ENCODE results near the gene HSD17B7. TPM values are rescaled to one million over a fixed set of nuclear protein-coding genes. Genes with fewer than 3 reads are reported as not detected.
"Not testable (repeated sequence)": the region's sequence is repeated elsewhere in the genome, so short reads cannot be mapped to it uniquely, and the experiment has no call there.

The HSD17B7 gene
- total RNA-seq, 1 experiment from 2014 or later: 32.0 TPM

- ChIA-PET POLR2A (ENCODE audit: unreplicated experiment) (no interaction called here), CTCF (no interaction called here)
- intact Hi-C loops (cut with micrococcal nuclease; ENCODE audit: unreplicated experiment): no loop called here
- no peak overlapping the region for H3K27ac ChIP-seq
- no peaks in the 10 kb centered on the region for H3K27me3 ChIP-seq (ENCODE audit: insufficient read depth, low read depth)
- no peaks in the 10 kb centered on the region for H3K79me2 ChIP-seq (ENCODE audit: low read depth)
- no peak overlapping the region for H3K4me2 ChIP-seq
- no peaks in the 10 kb centered on the region for H3F3A ChIP-seq (ENCODE audit: insufficient read depth, low read depth)
- TF ChIP-seq, protein P1, sequence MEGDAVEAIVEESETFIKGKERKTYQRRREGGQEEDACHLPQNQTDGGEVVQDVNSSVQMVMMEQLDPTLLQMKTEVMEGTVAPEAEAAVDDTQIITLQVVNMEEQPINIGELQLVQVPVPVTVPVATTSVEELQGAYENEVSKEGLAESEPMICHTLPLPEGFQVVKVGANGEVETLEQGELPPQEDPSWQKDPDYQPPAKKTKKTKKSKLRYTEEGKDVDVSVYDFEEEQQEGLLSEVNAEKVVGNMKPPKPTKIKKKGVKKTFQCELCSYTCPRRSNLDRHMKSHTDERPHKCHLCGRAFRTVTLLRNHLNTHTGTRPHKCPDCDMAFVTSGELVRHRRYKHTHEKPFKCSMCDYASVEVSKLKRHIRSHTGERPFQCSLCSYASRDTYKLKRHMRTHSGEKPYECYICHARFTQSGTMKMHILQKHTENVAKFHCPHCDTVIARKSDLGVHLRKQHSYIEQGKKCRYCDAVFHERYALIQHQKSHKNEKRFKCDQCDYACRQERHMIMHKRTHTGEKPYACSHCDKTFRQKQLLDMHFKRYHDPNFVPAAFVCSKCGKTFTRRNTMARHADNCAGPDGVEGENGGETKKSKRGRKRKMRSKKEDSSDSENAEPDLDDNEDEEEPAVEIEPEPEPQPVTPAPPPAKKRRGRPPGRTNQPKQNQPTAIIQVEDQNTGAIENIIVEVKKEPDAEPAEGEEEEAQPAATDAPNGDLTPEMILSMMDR (conservative IDR thresholded peaks at IDR 0.05): no peak
- no peak for TF ChIP-seq EZH2 (IDR thresholded peaks at IDR 0.05; ENCODE audit: low read depth)
- no peak overlapping the region for H2AFZ ChIP-seq
- DNase-seq: no peak
- no peaks in the 10 kb centered on the region for H3K36me3 ChIP-seq (ENCODE audit: low read depth)
- H4K20me1 ChIP-seq (ENCODE audit: insufficient read depth): no peaks in the 10 kb centered on the region
- no TSS peak for BruUV-seq (replicated peaks)
- no peaks in the 10 kb centered on the region for H3K4me1 ChIP-seq (replicated peaks; ENCODE audit: insufficient read depth)
- no peaks in the 10 kb centered on the region for H3K9me3 ChIP-seq (ENCODE audit: insufficient read depth, low read depth)
- H3K9me2 ChIP-seq (ENCODE audit: insufficient read depth): no peaks in the 10 kb centered on the region
- H3K4me3 ChIP-seq: no peak overlapping the region
Observed at GRCh38 chr1:162782671-162783070, 7.8 kb upstream of the HSD17B7 start.

GRCh38 chr1:162784926-162785325, 5.6 kb upstream of the HSD17B7 start:
- H3K9me3 ChIP-seq (ENCODE audit: insufficient read depth, low read depth): not testable (repeated sequence)

DNA sequence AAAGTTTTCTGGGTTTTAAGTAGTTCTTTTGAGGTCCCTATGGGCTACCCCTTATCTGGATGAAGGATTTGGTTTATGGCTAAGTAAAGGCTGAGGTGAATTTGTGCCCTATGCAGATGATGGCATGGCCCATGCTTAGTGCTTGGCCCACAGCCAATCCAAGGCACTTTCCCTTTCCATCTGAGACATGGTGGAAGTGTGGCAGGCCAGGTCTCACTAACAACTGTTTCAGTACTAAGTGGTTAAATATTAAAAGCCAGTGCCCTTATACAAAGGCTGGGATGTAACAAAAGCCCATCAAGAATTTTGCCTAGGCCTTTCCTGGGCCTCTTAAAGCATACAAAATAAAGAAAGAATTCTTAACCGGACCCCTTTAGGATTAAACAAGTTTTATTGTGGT, 1.7 kb upstream of the HSD17B7 start:
- H3K36me3 ChIP-seq (ENCODE audit: low read depth); H3K4me2 ChIP-seq; H3K4me1 ChIP-seq (replicated peaks; ENCODE audit: insufficient read depth); H3K79me2 ChIP-seq (ENCODE audit: low read depth); BruUV-seq (replicated peaks); H4K20me1 ChIP-seq (ENCODE audit: insufficient read depth); H3K4me3 ChIP-seq; H3F3A ChIP-seq (ENCODE audit: insufficient read depth, low read depth); H2AFZ ChIP-seq; H3K9me2 ChIP-seq (ENCODE audit: insufficient read depth); POLR2A ChIA-PET (ENCODE audit: unreplicated experiment); H3K9me3 ChIP-seq (ENCODE audit: insufficient read depth, low read depth); intact Hi-C loops (cut with micrococcal nuclease; ENCODE audit: unreplicated experiment); CTCF ChIA-PET; H3K27ac ChIP-seq; DNase-seq; H3K27me3 ChIP-seq (ENCODE audit: insufficient read depth, low read depth): not testable (repeated sequence)

More at GRCh38 chr1:162784926-162785325, 5.6 kb upstream of the HSD17B7 start:
- BruUV-seq (replicated peaks); H2AFZ ChIP-seq; H3F3A ChIP-seq (ENCODE audit: insufficient read depth, low read depth); H3K36me3 ChIP-seq (ENCODE audit: low read depth); CTCF ChIA-PET; intact Hi-C loops (cut with micrococcal nuclease; ENCODE audit: unreplicated experiment); H3K27me3 ChIP-seq (ENCODE audit: insufficient read depth, low read depth); H3K79me2 ChIP-seq (ENCODE audit: low read depth); DNase-seq; H3K27ac ChIP-seq; H3K4me1 ChIP-seq (replicated peaks; ENCODE audit: insufficient read depth); H4K20me1 ChIP-seq (ENCODE audit: insufficient read depth); H3K4me2 ChIP-seq; POLR2A ChIA-PET (ENCODE audit: unreplicated experiment); H3K4me3 ChIP-seq; H3K9me2 ChIP-seq (ENCODE audit: insufficient read depth): not testable (repeated sequence)

DNA sequence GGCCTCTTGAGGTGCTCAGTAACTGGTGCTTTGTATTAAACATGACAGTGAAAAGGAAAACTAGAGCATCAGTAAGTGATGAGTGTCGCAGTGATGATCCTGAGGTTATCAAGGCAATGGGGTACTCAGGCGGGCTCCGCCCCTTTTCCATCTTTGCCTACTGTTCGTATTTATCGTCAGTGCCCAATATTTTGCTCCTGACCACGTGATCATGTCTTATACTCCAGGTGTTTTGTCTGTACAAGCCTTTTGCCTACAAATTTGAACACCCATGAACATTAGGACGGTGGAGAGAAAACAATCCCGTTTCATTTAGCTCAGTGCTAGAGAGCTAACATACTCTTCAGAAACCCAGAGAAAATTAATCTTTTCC, 469 bp downstream of the HSD17B7 start:
- Histone ChIP-seq H3K27ac (0 out of 2 replicates have a peak overlapping the region, but pooled peaks have one; percentile 37), H3K4me3 (peak overlapping the region; percentile 60; the same call in 1 of the 2 replicates), H2AFZ (peak overlapping the region; percentile 74; the same call in 1 of the 2 replicates), H3K4me2 (peak overlapping the region; percentile 76)
- H3K27me3 ChIP-seq (ENCODE audit: insufficient read depth, low read depth); H3K36me3 ChIP-seq (ENCODE audit: low read depth); POLR2A ChIA-PET (ENCODE audit: unreplicated experiment); intact Hi-C loops (cut with micrococcal nuclease; ENCODE audit: unreplicated experiment); H3K4me1 ChIP-seq (replicated peaks; ENCODE audit: insufficient read depth); H4K20me1 ChIP-seq (ENCODE audit: insufficient read depth); H3K9me2 ChIP-seq (ENCODE audit: insufficient read depth); CTCF ChIA-PET; H3F3A ChIP-seq (ENCODE audit: insufficient read depth, low read depth); H3K9me3 ChIP-seq (ENCODE audit: insufficient read depth, low read depth); H3K79me2 ChIP-seq (ENCODE audit: low read depth): not testable (repeated sequence)
- TSS peak; percentile 75 for BruUV-seq (replicated peaks)
- DNase-seq: peak in 1 of 2 experiments; percentile 12

DNA sequence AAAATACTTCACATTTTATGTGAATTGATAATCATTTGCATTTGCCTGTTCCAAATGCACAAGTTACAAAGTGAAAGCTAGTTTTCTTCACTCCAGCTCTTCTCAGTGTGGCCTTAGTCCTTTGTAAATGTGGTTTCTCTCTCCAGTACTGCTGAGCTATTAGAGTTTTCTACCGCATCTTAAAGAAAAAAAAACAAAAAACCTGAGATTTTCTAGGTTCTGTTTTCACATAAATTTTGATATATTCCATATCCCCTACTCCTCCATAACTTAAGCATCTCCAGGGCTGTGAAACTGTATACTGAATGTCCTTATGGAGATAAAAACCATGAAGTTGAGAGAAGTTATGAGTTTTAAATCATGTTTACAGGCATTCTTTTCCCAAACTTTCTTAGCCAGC, 3.8 kb downstream of the HSD17B7 start:
- H4K20me1 ChIP-seq (ENCODE audit: insufficient read depth); CTCF ChIA-PET; H3K9me3 ChIP-seq (ENCODE audit: insufficient read depth, low read depth); H2AFZ ChIP-seq; H3K9me2 ChIP-seq (ENCODE audit: insufficient read depth); H3K27ac ChIP-seq; BruUV-seq (replicated peaks); intact Hi-C loops (cut with micrococcal nuclease; ENCODE audit: unreplicated experiment); H3K27me3 ChIP-seq (ENCODE audit: insufficient read depth, low read depth); H3K36me3 ChIP-seq (ENCODE audit: low read depth); H3K4me3 ChIP-seq; POLR2A ChIA-PET (ENCODE audit: unreplicated experiment); H3F3A ChIP-seq (ENCODE audit: insufficient read depth, low read depth); H3K79me2 ChIP-seq (ENCODE audit: low read depth); DNase-seq; H3K4me2 ChIP-seq; H3K4me1 ChIP-seq (replicated peaks; ENCODE audit: insufficient read depth): not testable (repeated sequence)

- POLR2A ChIA-PET (ENCODE audit: unreplicated experiment); intact Hi-C loops (cut with micrococcal nuclease; ENCODE audit: unreplicated experiment); H3K4me2 ChIP-seq; H3K79me2 ChIP-seq (ENCODE audit: low read depth); DNase-seq; H3K27ac ChIP-seq; H3K9me3 ChIP-seq (ENCODE audit: insufficient read depth, low read depth); H3F3A ChIP-seq (ENCODE audit: insufficient read depth, low read depth); CTCF ChIA-PET; H3K9me2 ChIP-seq (ENCODE audit: insufficient read depth); H3K27me3 ChIP-seq (ENCODE audit: insufficient read depth, low read depth); H2AFZ ChIP-seq; H3K36me3 ChIP-seq (ENCODE audit: low read depth); BruUV-seq (replicated peaks); H3K4me3 ChIP-seq; H4K20me1 ChIP-seq (ENCODE audit: insufficient read depth); H3K4me1 ChIP-seq (replicated peaks; ENCODE audit: insufficient read depth): not testable (repeated sequence)
Observed at GRCh38 chr1:162796617-162797279, 6.2 kb downstream of the HSD17B7 start.

Data from PC-9 (cell line).